Glomerular visceral epithelial cell (primary cell): ENCODE measurements around the gene GRIN3A.

Experiments
- DNase-seq: peaks from one replicate; pipeline ENCODE4 v3.0.0-alpha.2; 2016; ENCODE audit errors: extremely low spot score

The GRIN3A gene

GRCh38 chr9:101527066-101527465 lies 211.4 kb downstream of the GRIN3A start:
- DNase-seq: no peak

- DNase-seq: no peak
These were observed 214.1 kb downstream of the GRIN3A start for GRCh38 chr9:101524371-101524770.
